ENCODE measurements around the gene SLC7A7.

- TF ChIP-seq CTCF (conservative IDR thresholded peaks at IDR 0.05; ENCODE audit: low read length): no peak
- TF ChIP-seq EZH2phosphoT487 (IDR thresholded peaks at IDR 0.05; ENCODE audit: borderline replicate concordance): no peak
Measured at GRCh38 chr14:22848351-22849164, 33.3 kb upstream of the SLC7A7 start.

All from Loucy (cell line).